Hepatocyte (in vitro differentiated cells): ENCODE results near the gene TWIST1. TPM values are rescaled to one million over a fixed set of nuclear protein-coding genes. Genes with fewer than 3 reads are reported as not detected.

Experiments used
- DNase-seq: peaks from one replicate; pipeline ENCODE4 v3.0.0-alpha.2; 2016; ENCODE audit warnings: low spot score
- H2AFZ ChIP-seq: fragments of 200-600 bp; sonication (generic); 2 replicates; pipeline ENCODE4 v1.6.0; 2016; ENCODE audit warnings: antibody characterized with exemption, mild to moderate bottlenecking
- H3K27ac ChIP-seq: fragments of 200-600 bp; sonication (generic); 2 replicates; pipeline ENCODE4 v1.5.1; 2016; ENCODE audit warnings: mild to moderate bottlenecking
- H3K27me3 ChIP-seq: fragments of 200-600 bp; sonication (generic); 2 replicates; pipeline ENCODE4 v1.6.1; 2016
- H3K36me3 ChIP-seq: fragments of 200-600 bp; sonication (generic); replicated peaks from 2 replicates; pipeline ENCODE4 v1.5.1; 2016; ENCODE audit warnings: low read depth; ENCODE audit not compliant: insufficient read depth
- H3K4me1 ChIP-seq: fragments of 200-600 bp; sonication (generic); 2 replicates; pipeline ENCODE4 v1.5.1; 2016; ENCODE audit warnings: mild to moderate bottlenecking, moderate library complexity; ENCODE audit not compliant: insufficient read depth
- H3K4me2 ChIP-seq: fragments of 200-600 bp; sonication (generic); 2 replicates; pipeline ENCODE4 v1.6.0; 2016
- H3K4me3 ChIP-seq: fragments of 200-600 bp; sonication (generic); 2 replicates; pipeline ENCODE4 v1.5.1; 2016; ENCODE audit warnings: mild to moderate bottlenecking
- H3K79me2 ChIP-seq: fragments of 200-600 bp; sonication (generic); 2 replicates; pipeline ENCODE4 v1.6.0; 2017; ENCODE audit warnings: mild to moderate bottlenecking
- H3K9me2 ChIP-seq: fragments of 200-600 bp; sonication (generic); replicated peaks from 2 replicates; pipeline ENCODE4 v1.6.0; 2017; ENCODE audit warnings: mild to moderate bottlenecking; ENCODE audit not compliant: insufficient read depth
- H3K9me3 ChIP-seq: fragments of 200-600 bp; sonication (generic); 2 replicates; pipeline ENCODE4 v1.5.1; 2016; ENCODE audit warnings: low read depth, mild to moderate bottlenecking
- H4K20me1 ChIP-seq: fragments of 200-600 bp; sonication (generic); 2 replicates; pipeline ENCODE4 v1.6.0; 2016; ENCODE audit warnings: mild to moderate bottlenecking; ENCODE audit not compliant: insufficient read depth, poor library complexity, severe bottlenecking
- EZH2 ChIP-seq: fragments of 200-600 bp; sonication (generic); IDR thresholded peaks from 2 replicates; pipeline ENCODE4 v1.6.1; 2016; ENCODE audit warnings: antibody characterized with exemption, mild to moderate bottlenecking, borderline replicate concordance
- EZH2phosphoT487 ChIP-seq: fragments of 200-600 bp; sonication (generic); IDR thresholded peaks from one replicate; pipeline ENCODE4 v1.6.1; 2018; ENCODE audit warnings: antibody characterized with exemption, mild to moderate bottlenecking, low read depth, moderate library complexity; ENCODE audit not compliant: unreplicated experiment, severe bottlenecking
- WGBS: methylation state at CpG from one replicate; pipeline ENCODE4 v1.1.6; 2016; ENCODE audit warnings: low lambda C conversion rate; ENCODE audit errors: missing lambda C conversion rate; 5-methylcytosine and 5-hydroxymethylcytosine counted together
- polyA plus RNA-seq: library from polyadenylated mRNA; unstranded; fragments of >200 nt; fragmentation: Nextera tagmentation; extraction: Ambion mirVana; gene quantifications from 2 replicates; pipeline ENCODE4 v1.2.1, GENCODE V29; 2016
- total RNA-seq: library from RNA; depleted of rRNA; stranded (reverse); fragments of >200 nt; gene quantifications from 2 replicates; pipeline ENCODE4 v1.2.3, GENCODE V29; 2014
- TF ChIP-seq, protein P1 (sequence below): fragments of 200-600 bp; sonication (generic); IDR thresholded peaks from 2 replicates; pipeline ENCODE4 v1.5.1; 2016; ENCODE audit warnings: antibody characterized with exemption, mild to moderate bottlenecking; ENCODE audit not compliant: poor library complexity

The TWIST1 gene
- total and polyA plus RNA-seq, 2 experiments from 2014 or later: 23.2 to 24.7 TPM

DNA sequence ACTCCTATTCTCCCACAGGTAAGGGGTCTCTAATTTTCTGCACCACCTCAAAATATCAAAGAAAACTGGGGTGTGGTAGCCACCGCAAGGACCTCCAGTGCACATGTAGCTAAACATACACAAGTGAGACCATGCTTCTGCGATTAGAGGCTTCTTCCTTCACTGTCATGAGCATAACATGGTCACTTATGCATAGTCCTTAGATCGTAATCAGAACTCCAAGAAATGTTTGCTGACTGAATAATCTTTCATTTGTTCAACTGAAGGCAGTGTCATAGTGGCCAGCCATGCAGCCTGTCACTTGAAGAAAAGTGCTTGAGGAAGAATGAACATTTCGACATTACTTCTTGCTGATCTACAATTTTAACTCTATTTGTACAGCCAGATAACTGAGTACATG is 14.6 kb downstream of the TWIST1 start:
- DNase-seq: no peak
- Histone ChIP-seq H3K4me2 (no peak overlapping the region), H3K9me2 (no peaks in the 10 kb centered on the region), H3K4me3 (no peak overlapping the region), H3K27me3 (peaks cover 42% of the 10 kb centered on the region), H3K27ac (no peak overlapping the region), H3K4me1 (peaks cover 18% of the 10 kb centered on the region), H3K79me2 (peaks cover 7% of the 10 kb centered on the region), H4K20me1 (no peaks in the 10 kb centered on the region), H3K36me3 (no peaks in the 10 kb centered on the region), H3K9me3 (no peaks in the 10 kb centered on the region), H2AFZ (no peak overlapping the region)
- WGBS: 90% methylated on average over 4 of the region's 4 CpGs
- no peak for TF ChIP-seq EZH2phosphoT487
- TF ChIP-seq, protein P1, sequence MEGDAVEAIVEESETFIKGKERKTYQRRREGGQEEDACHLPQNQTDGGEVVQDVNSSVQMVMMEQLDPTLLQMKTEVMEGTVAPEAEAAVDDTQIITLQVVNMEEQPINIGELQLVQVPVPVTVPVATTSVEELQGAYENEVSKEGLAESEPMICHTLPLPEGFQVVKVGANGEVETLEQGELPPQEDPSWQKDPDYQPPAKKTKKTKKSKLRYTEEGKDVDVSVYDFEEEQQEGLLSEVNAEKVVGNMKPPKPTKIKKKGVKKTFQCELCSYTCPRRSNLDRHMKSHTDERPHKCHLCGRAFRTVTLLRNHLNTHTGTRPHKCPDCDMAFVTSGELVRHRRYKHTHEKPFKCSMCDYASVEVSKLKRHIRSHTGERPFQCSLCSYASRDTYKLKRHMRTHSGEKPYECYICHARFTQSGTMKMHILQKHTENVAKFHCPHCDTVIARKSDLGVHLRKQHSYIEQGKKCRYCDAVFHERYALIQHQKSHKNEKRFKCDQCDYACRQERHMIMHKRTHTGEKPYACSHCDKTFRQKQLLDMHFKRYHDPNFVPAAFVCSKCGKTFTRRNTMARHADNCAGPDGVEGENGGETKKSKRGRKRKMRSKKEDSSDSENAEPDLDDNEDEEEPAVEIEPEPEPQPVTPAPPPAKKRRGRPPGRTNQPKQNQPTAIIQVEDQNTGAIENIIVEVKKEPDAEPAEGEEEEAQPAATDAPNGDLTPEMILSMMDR: no peak
- TF ChIP-seq EZH2: no peak

- 83% methylated on average over 2 of the region's 2 CpGs for WGBS
- TF ChIP-seq EZH2: no peak
- TF ChIP-seq, protein P1: no peak
- no peak for TF ChIP-seq EZH2phosphoT487
- H3K9me2 ChIP-seq: no peaks in the 10 kb centered on the region
- H3K36me3 ChIP-seq: no peaks in the 10 kb centered on the region
- no peak overlapping the region for H3K4me2 ChIP-seq
- DNase-seq: no peak
- H3K27ac ChIP-seq: no peak overlapping the region
- peaks cover 10% of the 10 kb centered on the region for H3K4me1 ChIP-seq
- peaks cover 7% of the 10 kb centered on the region for H3K79me2 ChIP-seq
- peaks cover 32% of the 10 kb centered on the region for H3K27me3 ChIP-seq
- H4K20me1 ChIP-seq: no peaks in the 10 kb centered on the region
- no peak overlapping the region for H3K4me3 ChIP-seq
- no peak overlapping the region for H2AFZ ChIP-seq
- H3K9me3 ChIP-seq: no peaks in the 10 kb centered on the region
Observed at GRCh38 chr7:19101909-19102308, 15.5 kb downstream of the TWIST1 start.

- Histone ChIP-seq H3K79me2 (peaks cover 5% of the 10 kb centered on the region), H3K4me1 (peaks cover 6% of the 10 kb centered on the region), H4K20me1 (no peaks in the 10 kb centered on the region), H2AFZ (no peak overlapping the region), H3K4me3 (no peak overlapping the region), H3K9me3 (no peaks in the 10 kb centered on the region), H3K27me3 (peaks cover 27% of the 10 kb centered on the region), H3K36me3 (no peaks in the 10 kb centered on the region), H3K27ac (no peak overlapping the region), H3K9me2 (no peaks in the 10 kb centered on the region), H3K4me2 (no peak overlapping the region)
- DNase-seq: no peak
- TF ChIP-seq EZH2phosphoT487 (no peak), EZH2 (no peak)
- TF ChIP-seq, protein P1: no peak
- 64% methylated on average over 1 of the region's 1 CpG for WGBS
Observed at GRCh38 chr7:19101472-19101871, 16.0 kb downstream of the TWIST1 start.

DNA sequence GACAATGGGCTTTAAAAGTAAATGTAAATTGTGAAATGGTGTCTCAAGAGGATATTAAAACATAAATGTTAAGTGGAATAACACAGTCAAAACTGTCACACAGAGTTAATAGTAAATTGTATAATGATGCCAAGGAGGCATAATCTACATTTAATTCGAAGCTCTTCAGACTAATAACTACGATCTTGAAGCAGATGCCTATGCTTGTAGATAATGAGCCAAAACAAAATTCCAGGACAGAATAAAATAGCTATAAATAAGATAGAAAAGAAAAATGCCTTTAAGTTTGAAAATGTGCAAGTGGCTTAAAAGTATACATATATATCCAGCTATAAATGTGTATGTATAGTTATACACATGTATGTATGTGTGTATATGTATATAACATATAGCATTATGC is 17.5 kb downstream of the TWIST1 start:
- TF ChIP-seq EZH2phosphoT487 (no peak), EZH2 (no peak)
- TF ChIP-seq, protein P1: no peak

More for the DNA sequence above, 17.5 kb downstream of the TWIST1 start:
- Histone ChIP-seq H4K20me1 (no peaks in the 10 kb centered on the region), H3K27me3 (peaks cover 13% of the 10 kb centered on the region), H3K4me1 (no peaks in the 10 kb centered on the region), H2AFZ (no peak overlapping the region), H3K9me2 (no peaks in the 10 kb centered on the region), H3K9me3 (no peaks in the 10 kb centered on the region), H3K79me2 (no peaks in the 10 kb centered on the region), H3K27ac (no peak overlapping the region), H3K36me3 (no peaks in the 10 kb centered on the region), H3K4me2 (no peak overlapping the region), H3K4me3 (no peak overlapping the region)
- WGBS: 72% methylated on average over 2 of the region's 2 CpGs
- no peak for DNase-seq
